ENCODE results near the gene SELENOM.

- no peak for TF ChIP-seq CTCF (IDR thresholded peaks at IDR 0.05; ENCODE audit: insufficient read depth, low read depth, low read length)
- no peak for TF ChIP-seq EZH2 (IDR thresholded peaks at IDR 0.05; ENCODE audit: insufficient read depth, low read length)
Observed at GRCh38 chr22:31083923-31084810, 23.2 kb downstream of the SELENOM start.
